ENCODE measurements around the gene SMAGP. TPM values are rescaled to one million over a fixed set of nuclear protein-coding genes. Genes with fewer than 3 reads are reported as not detected.

The SMAGP gene
- total RNA-seq, 1 experiment from 2014 or later, result 12.4 TPM

DNA sequence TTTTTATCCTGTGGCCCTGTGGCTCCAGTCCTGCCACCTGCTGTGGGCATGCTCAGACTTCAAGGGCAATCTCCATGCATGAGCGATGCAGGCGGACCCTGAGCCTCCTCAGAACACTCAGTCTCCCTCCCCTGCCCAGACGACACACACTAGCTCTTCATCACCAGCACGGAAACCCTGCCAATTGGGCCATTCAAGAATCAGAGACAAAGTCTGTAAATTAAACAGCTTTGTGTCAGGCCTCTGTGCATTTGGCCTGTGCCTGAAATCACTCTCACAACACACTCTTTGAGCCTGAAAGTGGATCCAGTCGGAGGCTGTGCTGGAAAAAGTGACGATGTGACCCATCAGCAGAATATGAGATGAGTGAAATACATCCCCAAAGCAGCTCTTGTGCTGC is 64.9 kb downstream of the SMAGP start:
- Histone ChIP-seq H3K9ac (ENCODE audit: extremely low read depth, insufficient read length, low read length) (no peak overlapping the region), H3K79me1 (ENCODE audit: insufficient read depth, low read depth, low read length, poor library complexity, severe bottlenecking) (no peaks in the 10 kb centered on the region), H2BK12ac (ENCODE audit: insufficient read length, low read depth, low read length) (no peak overlapping the region), H2AFZ (ENCODE audit: low read length) (no peak overlapping the region), H2AK5ac (ENCODE audit: insufficient read length, low read length) (no peak overlapping the region), H3T11ph (ENCODE audit: low read length) (no peak overlapping the region), H2BK5ac (ENCODE audit: insufficient read length, low read length) (no peak overlapping the region), H3K27me3 (ENCODE audit: insufficient read depth, low read length) (no peaks in the 10 kb centered on the region), H3K27ac (ENCODE audit: insufficient read length, low read depth, low read length) (no peak overlapping the region), H3K4ac (ENCODE audit: low read depth, low read length) (no peak overlapping the region), H3K79me2 (ENCODE audit: insufficient read depth, low read length) (no peaks in the 10 kb centered on the region), H3K4me2 (ENCODE audit: insufficient read depth, insufficient read length, low read length) (no peak overlapping the region), H3K18ac (ENCODE audit: insufficient read length, low read depth, low read length) (no peak overlapping the region), H3K14ac (ENCODE audit: insufficient read depth, low read length) (no peak overlapping the region), H2BK20ac (ENCODE audit: low read depth, low read length, poor library complexity, severe bottlenecking) (no peak overlapping the region), H2BK120ac (ENCODE audit: low read depth, low read length, poor library complexity, severe bottlenecking) (no peak overlapping the region), H4K8ac (replicated peaks; ENCODE audit: insufficient read length, low read depth, low read length) (no peak overlapping the region), H4K91ac (ENCODE audit: insufficient read length, low read depth, low read length) (no peak overlapping the region), H3K56ac (ENCODE audit: insufficient read length, low read depth, low read length) (no peak overlapping the region), H4K20me1 (ENCODE audit: control insufficient read depth, insufficient read depth, insufficient read length) (no peaks in the 10 kb centered on the region), H3K23ac (ENCODE audit: insufficient read length, low read depth, low read length) (no peak overlapping the region), H3K9me3 (ENCODE audit: control insufficient read depth, low read depth, low read length) (no peaks in the 10 kb centered on the region), H3K4me1 (ENCODE audit: insufficient read depth, low read length) (no peaks in the 10 kb centered on the region), H2BK15ac (ENCODE audit: low read depth, low read length) (no peak overlapping the region), H3K23me2 (ENCODE audit: insufficient read length, low read depth, low read length, poor library complexity, severe bottlenecking) (no peaks in the 10 kb centered on the region), H4K5ac (ENCODE audit: insufficient read length, low read depth, low read length) (no peak overlapping the region)
- no CpG with 5 or more reads among the region's 6 CpGs for WGBS (ENCODE audit: extremely low coverage, insufficient read length, low lambda C conversion rate)
- no peaks in the 10 kb centered on the region for H3K9me3 Mint-ChIP-seq
- no peak overlapping the region for H3K4me3 Mint-ChIP-seq
- no peak for DNase-seq
- H3K27ac Mint-ChIP-seq, result no peak overlapping the region; a peak in 1 of 7 replicates
- TF ChIP-seq CTCF (conservative IDR thresholded peaks at IDR 0.05), result no peak
- peaks cover 0 to 10% (median 4%) of the 10 kb centered on the region in 3 experiments; a peak in 5 of 7 replicates for H3K36me3 Mint-ChIP-seq (ENCODE audit: insufficient read depth in 1 of 3, low read depth in 3 of 3)
- no peaks in the 10 kb centered on the region for H3K4me1 Mint-ChIP-seq
- no peaks in the 10 kb centered on the region for H3K27me3 Mint-ChIP-seq (ENCODE audit: low read depth)

Data from H9 (cell line).